OCI-LY3 (cell line): ENCODE measurements around the gene CBY1.

Source experiments
- CTCF ChIP-seq: fragments of 200-600, 300-600 bp; sonication (generic); IDR thresholded peaks from 2 replicates; pipeline ENCODE4 v1.5.1; 2014; ENCODE audit warnings: antibody characterized with exemption, low read length, low read depth
- EZH2phosphoT487 ChIP-seq: fragments of 200-600 bp; shearing (Covaris generic); IDR thresholded peaks from 2 replicates; pipeline ENCODE4 v1.6.1; 2018; ENCODE audit warnings: antibody characterized with exemption, mixed run types, low read depth

DNA sequence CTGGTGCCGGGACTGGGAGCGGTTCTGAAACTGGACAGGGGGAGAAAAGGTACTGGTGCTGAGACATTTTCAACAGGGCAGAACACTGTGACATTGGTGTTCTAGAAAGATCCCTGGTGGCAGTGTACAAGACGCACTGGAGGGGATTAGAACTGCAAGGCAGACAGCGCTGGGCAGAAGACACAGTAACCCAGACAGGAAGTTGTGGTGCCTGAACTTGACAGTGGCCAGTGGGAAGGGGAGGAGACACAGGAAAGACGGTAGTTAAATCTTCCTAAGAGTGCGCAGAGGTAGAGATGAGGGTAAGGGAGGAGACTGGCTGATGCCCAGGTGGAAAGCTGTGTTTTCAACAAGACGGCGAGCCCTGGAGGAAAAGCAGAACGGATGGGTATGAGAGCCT, 24.7 kb upstream of the CBY1 start:
- no peak for TF ChIP-seq CTCF
- no peak for TF ChIP-seq EZH2phosphoT487
